Ovary (tissue), 3 donors: ENCODE data around the gene ERVFRD-1.
"Not testable (repeated sequence)": the region's sequence is repeated elsewhere in the genome, so short reads cannot be mapped to it uniquely, and the experiment has no call there.

Experiments used
- POLR2A ChIP-seq: fragments of 450-650 bp; IDR thresholded peaks from one replicate; pipeline ENCODE4 v1.6.1; 2017; ENCODE audit warnings: antibody characterized with exemption, mild to moderate bottlenecking, moderate library complexity
- TF ChIP-seq, protein P1 (sequence below), 3 donors: fragments of 450-650 bp in 2 of 3; fragments of 200-600 bp in 1 of 3; IDR thresholded peaks; one replicate each; pipeline versions ENCODE4 v1.5.1 to v1.8.0; 2016 to 2022; ENCODE audit warnings: antibody characterized with exemption in 3 of 3, mild to moderate bottlenecking in 1 of 3
- donor health status: DM: no; HTN: no; CAD: no.

- not testable (repeated sequence) for TF ChIP-seq POLR2A
- TF ChIP-seq, protein P1, sequence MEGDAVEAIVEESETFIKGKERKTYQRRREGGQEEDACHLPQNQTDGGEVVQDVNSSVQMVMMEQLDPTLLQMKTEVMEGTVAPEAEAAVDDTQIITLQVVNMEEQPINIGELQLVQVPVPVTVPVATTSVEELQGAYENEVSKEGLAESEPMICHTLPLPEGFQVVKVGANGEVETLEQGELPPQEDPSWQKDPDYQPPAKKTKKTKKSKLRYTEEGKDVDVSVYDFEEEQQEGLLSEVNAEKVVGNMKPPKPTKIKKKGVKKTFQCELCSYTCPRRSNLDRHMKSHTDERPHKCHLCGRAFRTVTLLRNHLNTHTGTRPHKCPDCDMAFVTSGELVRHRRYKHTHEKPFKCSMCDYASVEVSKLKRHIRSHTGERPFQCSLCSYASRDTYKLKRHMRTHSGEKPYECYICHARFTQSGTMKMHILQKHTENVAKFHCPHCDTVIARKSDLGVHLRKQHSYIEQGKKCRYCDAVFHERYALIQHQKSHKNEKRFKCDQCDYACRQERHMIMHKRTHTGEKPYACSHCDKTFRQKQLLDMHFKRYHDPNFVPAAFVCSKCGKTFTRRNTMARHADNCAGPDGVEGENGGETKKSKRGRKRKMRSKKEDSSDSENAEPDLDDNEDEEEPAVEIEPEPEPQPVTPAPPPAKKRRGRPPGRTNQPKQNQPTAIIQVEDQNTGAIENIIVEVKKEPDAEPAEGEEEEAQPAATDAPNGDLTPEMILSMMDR (IDR thresholded peaks at IDR 0.05): not testable (repeated sequence)
These were observed 4.4 kb upstream of the ERVFRD-1 start for GRCh38 chr6:11115808-11116536.
